HG02610 (cell line): Measurements from ENCODE around the gene REPIN1.

Source experiments
- ATAC-seq: cut with Tn5 transposase; IDR thresholded peaks from one replicate; pipeline ENCODE4 v1.9.1; 2021; ENCODE audit warnings: mild to moderate bottlenecking, moderate library complexity; ENCODE audit not compliant: unreplicated experiment

The REPIN1 gene

DNA sequence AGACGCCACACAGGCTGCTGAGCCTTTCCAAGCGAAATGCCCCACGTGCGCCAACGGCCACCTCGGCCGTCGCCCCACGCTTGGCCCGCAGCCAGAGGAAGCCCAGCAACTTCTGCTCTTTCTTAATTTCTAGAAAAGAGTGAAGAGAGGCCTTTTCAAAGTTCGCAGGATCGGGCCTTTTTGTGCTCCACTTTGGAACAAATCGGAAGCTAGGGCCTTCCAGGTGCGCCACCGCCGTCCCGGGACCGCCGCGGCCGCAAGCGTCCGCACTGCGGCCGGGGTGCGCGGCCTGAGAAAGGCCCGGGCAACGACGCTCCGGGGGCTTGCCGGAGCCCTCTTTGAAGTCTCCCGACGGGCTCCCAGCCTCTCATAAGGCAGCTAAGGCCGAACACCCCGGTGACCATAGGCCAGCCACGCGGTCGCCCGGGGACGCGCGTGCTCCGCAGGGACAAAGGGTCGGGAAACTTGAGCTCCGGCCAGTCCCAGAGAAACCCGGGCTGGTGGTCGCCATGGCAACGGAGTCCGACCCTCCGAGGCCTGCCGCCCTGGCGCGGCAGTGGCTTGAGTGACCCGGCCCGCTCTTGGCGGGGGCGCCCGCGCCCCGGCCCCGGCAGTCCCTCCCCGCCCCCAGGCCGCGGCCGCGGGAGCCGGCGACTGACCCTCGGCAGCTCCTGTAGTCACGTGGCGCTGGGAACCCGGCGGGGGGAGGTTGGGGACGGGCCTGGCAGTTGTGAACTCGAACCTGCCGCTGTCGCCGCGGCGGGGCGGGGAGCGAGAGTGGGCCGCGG lies at the start of gene REPIN1:
Gene REPIN1, plus strand, starts transcription at position 727 of the 788 bp plus-strand sequence. CDS start 890 bp downstream, outside the sequence.
- ATAC-seq: peak; percentile 47

DNA sequence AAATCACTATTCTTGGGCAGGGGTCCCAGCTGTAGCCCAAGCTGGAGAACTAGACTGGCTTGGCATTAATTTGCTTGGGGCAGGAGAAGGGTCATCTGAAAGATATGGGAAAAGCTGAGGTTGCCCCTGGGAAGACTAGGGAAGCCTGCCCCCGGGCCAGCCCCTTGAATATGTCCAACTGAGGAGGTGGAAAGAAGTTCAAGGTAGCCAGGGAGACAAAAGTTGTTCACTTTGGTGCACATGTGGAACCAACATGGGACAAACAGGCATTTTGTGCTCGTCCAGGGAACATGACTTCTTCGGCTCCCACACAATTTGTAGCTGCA lies 46.9 kb upstream of the REPIN1 start:
- ATAC-seq: no peak

DNA sequence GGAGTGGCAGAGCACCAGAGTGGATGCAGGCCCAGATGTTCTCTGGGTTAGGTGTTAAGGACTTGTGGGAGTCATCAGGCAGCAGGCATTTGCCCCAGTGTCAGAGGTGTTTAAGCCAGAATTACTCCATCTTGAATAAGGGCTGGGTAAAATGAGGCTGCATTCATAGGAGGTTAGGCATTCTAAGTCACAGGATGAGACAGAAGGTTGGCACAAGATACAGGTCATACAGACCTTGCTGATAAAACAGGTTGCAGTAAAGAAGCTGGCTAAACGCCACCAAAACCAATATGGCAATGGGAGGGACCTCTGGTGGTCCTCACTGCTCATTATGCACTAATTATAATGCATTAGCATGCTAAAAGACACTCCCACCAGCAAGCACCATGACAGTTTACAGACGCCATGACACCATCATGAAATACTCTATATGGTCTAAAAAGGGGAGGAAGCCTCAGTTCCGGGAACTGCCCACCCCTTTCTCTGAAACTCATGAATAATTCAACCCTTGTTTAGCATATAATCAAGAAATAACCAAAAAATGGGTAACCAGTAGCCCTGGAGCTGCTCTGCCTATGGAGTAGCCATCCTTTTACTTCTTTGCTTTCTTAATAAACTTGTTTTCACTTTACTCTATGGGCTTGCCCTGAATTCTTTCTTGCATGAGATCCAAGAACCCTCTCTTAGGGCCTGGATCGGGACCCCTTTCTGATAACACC lies 46.3 kb upstream of the REPIN1 start:
- ATAC-seq: no peak

DNA sequence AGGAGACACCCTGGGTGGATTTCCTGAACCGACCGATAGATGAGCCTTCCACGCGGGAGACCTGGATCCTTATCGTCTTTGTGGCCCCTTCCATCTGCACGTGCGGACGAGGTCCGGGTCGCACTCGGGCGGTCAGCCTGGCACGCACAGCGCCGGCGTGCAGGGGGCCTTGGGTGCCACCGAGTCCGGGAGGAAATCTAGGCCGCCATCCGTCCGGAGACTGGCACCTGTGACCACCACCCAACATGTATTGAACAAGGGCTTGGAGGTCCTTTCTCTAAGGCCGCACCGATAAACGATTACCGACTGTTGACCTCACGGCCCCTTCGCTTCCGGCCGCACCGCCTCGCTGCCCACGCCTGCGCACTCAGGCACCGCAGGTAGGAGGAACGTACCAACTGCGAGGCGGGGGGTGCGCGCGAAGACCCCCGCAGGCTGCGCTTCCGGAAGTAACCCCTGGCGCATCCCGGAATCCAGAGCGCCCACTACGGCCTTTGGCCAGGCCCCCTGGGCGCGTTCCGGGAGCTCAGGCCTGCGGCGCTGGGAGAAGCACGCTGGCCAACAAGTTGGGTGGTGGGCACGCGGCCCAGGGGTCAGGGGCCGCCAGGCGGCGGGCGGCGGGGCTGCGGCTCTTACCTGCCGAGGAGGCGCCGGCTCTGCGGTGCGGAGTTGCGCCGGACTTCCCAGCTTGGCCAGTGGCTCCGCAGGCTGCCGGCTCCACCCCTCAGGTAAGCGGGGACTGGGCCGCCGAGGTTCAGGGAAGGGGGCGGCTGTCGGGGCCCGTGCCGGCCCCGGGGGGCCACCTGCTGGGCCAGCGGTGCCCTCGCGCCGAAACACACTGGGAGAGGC lies 45.6 kb upstream of the REPIN1 start, which contains the start of the genes ACTR3C and LRRC61:
Gene ACTR3C, minus strand, starts transcription at position 713 of the 849 bp plus-strand sequence. CDS start 28,249 bp downstream, outside the sequence.
Gene LRRC61, plus strand, starts transcription at position 523 of the 849 bp plus-strand sequence. CDS start 13,507 bp downstream, outside the sequence.
- ATAC-seq: peak; percentile 52

DNA sequence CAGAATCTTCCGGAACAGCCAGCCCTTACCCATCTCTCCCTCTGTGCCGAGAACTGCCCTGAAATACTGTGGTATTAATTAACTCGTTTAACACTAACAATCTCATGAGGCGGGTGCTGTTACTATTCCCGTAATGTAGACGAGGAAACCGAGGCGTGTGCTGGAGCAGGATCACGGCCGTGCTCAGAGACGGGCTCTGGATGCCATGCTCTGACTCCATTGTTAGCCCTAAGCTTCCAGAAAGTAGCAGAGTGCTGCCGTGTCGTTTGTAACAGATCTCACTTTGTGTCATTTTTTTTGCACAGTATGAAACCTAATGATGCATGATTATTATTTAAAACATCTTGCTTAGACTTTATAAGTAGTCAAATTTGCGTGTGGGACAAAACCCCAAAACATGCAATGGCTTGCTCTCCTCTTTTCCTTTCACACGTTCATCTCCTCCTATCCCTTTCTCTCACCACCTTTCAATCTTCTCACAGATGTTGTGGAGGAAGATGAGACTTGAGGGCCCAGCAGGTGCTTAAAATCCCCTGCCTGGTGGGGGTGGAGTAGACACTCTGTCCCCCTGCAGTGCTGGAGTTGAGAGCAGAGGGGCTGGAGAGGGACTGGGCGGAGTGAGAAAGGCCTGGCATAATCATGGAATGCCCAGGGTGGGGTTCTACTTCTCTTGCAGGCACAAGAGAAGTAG lies 44.8 kb upstream of the REPIN1 start:
- peak; percentile 11 for ATAC-seq

DNA sequence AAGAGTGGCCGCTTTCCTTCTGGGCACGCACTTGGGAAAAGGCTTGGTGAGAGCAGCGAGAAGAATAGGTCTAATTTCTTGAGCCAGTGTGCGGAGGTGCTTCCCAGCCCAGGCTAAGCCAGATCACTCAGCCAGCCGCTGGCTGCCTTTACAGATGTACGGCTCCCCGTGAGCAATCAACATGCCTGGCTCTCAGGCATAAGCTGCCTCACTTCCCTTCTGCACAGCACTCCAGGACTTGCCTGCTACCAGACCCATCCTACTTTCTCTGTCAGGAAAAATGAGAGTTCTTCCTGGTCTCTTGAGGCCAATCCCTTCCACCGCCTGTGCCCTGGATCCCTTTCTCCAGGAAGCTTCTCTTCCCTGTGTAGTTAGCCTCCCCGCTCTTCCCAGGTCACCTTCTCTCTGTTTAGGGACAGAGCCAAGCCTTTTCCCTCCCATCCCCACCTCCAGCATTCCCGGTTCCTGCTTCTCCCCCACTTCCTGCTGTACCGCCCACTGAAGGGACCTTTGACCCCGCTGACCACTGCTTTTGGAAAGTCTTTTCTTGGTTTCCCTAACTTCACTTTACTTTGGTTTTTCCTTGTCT lies 44.2 kb upstream of the REPIN1 start:
- ATAC-seq: no peak

DNA sequence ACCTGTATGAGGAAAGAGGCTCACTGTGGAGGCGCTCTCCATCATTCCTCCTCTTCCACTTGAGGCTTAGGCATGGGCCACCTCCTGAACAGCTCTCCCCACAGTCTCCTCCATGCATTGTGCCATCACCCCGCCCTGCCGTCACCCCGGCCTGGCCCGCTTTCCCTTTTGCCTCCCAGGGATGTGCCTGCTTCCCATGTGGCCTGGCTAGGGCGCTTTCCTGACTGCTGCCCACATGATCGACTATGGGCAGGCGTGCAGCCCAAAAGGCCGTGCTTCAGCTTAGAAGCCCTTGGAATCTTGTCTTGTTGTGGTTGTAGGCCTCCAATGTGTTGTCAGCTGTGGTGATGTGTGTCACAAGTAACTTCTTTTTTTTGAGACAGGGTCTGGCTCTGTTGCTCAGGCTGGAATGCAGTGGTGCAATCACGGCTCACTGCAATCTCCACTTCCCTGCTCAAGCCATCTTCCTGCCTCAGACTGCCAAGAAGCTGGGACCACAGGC lies 43.5 kb upstream of the REPIN1 start:
- ATAC-seq: no peak

DNA sequence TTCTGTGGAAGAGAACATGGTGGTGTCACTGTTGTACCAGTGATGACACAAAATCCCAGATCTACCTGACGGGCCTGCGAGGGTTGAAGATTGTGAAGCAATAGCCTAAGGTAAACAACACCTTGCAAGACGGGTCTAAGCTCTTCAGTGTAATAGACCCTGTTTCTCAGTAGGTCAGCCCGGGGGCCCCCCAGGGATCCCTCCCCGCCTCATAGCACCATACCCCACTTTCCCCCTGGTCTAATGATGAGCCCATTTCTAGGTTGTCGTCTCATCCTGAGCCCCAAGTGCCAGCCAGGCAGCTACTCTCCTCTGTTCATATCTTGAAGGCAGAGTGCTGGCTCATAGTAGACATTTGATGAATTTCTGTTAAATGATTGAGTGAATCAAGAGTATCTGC lies 42.7 kb upstream of the REPIN1 start:
- no peak for ATAC-seq

DNA sequence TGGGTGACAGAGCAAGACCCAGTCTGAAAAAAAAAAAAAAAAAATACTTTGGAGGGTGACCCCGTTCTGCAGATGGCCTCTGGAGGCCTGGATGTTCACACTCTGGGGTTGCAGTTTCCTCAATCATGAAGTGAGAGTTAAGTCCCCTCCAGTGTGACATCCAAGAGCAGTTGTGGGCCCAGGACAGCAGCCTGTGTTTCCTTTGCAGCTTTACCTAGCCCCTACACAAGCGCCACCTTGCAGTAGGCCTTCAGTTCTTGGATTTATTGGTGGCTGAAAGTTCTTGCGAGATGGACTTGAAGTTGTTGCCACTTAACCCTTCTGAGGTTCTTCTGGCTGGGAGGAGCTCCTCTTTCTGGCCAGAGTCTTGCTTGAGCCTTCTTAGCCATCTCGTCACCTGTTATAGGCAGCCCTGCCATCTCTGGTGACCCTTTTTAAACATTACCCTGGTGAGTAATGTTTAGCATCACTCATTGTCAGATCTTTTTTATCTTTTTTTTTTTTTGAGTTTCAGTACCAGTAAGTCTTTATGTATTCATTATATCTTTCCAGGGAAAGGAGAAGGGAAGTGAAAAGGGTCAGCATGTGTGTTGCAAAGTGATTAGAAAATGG lies 41.9 kb upstream of the REPIN1 start:
- ATAC-seq: no peak

DNA sequence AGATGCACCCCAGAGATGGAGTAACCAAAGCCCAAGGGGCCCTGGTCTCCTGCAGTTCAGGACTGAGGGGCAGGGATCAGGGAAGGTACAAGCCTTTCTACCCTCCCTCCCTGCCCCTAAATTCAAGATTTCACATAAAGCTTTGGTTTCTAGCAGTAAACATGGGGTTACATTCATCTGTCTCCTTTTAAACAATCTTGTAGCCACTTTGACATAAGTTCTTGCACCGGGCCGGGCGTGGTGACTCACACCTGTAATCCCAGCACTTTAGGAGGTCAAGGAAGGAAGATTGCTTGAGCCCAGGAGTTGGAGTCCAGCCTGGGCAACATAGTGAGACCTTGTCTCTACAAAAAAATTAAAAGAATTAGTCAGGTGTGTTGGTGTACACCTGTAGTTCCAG lies 41.3 kb upstream of the REPIN1 start:
- no peak for ATAC-seq

DNA sequence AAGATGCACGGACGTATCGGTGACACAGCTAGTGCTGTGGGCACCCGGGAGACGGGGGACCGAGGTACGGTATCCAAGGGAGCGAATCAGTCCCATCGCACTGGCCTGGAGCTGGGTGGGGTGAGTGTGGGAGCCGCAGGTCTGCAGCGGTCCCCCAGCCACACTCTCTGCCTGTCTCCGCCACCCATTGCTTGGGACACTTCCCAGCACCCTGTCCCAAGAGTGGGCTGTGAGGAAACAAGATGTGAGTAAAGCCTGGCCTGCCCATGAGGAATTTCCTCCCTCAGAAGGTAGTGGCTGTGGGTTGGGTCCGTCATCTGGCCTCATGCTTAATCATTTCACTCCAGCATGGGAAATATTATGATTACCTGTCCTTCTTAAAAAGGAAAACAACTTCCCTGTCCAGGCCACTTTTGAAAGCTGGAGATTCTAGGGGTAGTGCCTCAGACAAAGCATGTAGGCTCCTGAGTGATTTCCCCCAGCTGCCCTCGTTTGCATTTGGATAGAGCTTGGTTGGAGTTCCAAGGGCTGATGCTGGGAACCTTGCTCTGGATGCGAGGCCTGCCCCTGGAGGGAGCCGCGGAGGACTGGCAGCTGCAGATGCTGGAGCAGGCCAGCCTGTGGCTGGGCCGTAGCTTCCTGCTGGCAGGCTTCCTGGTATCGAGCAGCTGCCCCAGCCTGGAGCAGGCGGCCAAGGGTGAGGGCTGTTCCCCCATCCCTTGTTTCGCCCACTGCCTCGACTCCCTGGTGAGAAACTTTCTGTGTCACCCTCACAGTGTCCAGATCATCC lies 39.1 kb upstream of the REPIN1 start:
- ATAC-seq: no peak

DNA sequence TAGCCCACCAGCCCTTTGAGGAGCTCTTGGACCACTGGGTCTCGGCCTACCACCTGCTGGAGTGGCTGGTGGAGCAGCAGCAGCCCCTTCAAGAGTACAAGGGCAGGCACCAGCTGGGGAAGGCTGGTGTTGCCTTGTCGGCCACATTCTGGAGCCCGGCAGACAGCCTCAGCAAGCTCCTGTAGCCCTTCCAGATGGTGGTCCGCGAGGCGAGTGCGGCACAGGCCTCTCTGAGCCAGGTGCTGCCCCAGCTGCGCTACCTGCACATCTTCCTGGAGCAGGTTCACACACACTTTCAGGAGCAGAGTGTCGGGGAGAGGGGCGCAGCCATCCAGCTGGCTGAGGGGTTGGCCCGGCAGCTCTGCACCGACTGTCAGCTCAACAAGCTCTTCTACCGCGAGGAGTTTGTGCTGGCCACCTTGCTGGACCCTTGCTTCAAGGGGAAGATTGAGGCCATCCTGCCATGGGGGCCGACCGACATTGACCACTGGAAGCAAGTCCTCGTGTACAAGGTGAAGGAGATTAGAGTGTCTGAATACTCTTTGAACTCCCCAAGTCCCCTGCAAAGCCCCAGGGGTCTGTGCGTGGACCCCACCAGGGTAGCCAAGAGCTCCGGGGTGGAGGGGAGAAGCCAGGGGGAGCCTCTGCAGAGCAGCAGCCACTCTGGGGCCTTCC lies 38.3 kb upstream of the REPIN1 start:
- no peak for ATAC-seq

DNA sequence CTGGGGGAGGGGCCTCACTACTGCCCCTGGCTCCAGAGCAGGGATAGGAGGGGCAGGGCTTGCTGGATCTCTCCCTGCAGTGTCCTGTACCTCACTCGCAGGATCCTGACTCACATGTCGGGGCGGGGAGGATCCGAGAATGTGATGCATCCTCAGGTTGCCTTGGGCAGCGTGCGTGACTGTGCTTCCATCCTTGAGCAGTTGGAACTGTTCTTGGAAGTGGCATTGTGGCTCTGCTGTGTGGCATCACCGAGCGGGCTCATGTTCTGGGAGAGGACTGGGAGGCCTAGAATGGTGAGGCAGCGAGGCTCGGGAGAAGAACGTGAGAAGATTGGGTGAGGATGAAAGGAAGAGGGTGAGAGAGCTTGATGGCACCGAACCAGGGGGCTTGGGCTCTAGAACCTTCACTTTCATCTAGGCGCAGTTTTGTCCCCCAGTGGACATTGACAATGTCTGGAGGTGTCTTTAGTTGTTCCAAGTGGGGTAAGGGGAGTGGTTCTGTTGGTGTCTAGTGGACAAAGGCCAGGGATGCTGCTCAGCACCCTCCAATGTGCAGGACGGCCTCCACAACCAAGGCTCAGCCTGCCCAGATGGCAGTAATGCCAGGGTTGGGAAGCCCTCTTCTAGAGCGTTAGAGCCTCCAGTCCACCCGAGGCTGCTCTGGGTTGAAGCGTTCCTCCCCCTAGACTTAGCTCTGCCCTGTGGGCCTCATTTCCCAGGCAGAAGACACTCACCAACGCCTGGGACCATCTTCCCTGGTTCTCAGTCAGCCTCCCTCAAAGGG lies 35.6 kb upstream of the REPIN1 start:
- no peak for ATAC-seq

DNA sequence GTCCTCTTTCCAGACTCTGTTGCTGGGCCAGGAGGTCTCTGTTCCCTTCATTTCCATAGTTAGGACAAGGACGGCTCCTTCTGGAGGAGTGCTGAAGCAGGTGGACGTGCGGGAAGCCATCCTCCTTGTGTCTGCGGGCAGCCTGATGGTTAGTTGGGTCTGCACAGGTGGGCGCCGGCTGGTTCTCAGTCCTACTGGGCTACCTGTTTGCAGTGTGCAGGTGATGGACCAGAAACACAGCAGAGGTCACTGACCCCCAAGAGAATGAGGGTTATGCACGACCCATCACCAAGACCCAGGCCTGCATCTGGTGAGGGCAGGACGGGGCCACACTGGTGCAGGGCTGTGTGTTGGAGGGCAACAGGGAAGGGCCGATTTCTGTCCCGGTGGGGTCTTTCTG lies 35.0 kb upstream of the REPIN1 start:
- ATAC-seq: no peak

DNA sequence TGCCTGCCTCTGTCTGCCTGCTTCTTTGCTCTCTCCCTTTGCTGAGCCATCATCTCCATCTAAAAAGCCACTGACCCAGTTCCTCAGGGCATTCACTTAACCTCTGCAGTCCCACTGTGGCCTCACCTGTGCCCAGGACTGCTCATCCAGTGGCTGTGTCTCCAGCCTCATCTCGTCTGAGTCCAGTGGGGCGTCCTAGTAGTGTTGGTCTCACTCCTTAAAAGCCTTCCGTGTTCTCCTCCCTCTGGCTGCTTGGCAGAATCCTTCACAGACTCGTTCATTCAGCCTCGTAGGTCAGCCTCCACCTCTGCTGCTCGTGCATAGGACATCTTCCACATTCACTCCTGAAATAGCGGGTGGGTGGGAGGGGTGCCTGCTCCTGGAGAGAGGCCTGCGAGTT lies 34.5 kb upstream of the REPIN1 start:
- no peak for ATAC-seq

DNA sequence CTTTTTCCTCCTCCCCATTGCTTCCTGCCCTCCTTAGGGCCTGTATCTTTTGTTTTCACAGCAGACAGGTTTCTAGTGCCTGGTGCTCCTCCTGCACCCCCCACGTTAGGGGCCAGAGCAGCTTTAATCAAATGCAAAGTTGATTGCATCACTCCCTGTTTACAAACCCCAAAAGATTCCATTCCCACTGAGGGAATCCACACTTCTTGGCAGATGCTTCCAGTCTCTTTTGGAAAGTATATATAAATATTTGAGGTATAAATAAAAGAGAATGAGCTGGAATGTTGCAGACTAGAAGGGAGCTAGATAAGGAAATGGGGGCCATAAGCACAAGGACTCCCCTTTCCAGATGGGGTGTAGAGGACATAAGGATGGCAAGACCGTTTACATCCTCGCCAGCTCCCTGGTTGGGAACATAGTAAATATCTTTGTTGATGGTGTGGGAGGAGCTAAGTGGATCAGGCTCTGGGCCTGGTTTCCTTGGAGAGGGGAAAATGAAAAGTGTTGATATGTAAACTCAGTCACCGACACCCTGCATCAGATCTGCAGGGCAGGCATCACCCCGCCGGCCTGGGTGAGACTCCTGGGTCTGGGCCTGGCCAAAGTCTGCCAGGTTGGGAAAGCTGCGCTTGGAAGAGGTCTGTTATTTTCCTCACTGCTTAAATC lies 33.4 kb upstream of the REPIN1 start:
- no peak for ATAC-seq

DNA sequence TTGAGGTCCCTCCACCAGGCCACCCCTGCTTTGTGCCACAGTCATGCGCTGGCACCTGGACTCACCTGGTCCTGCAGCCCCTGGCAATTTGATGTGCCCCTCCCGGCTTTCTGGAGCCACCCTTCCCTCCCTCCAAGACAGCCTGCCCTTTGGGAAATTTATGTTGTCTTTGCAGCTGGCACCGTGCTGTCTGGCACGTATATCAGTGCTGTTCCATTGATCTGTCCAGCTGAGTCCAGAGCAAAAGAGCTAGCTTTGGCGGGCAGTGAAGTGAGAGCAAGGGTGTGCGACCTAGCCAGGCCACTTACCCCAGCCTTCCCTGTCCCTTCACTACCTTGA lies 32.9 kb upstream of the REPIN1 start:
- ATAC-seq: no peak
